HepG2 (cell line): ENCODE results near the gene AEN.

Experiments
- CREB1 ChIP-seq, 2 experiments: fragments of 450-650 bp in 1 of 2; IDR thresholded peaks; 2 replicates each; pipeline ENCODE4 v1.6.1; 2016 to 2017; ENCODE audit warnings: control low read depth in 1 of 2, mild to moderate bottlenecking in 1 of 2, missing compliant biosample characterization in 1 of 2, missing genetic modification characterization in 1 of 2
- EZH2 ChIP-seq: conservative IDR thresholded peaks from 2 replicates; pipeline ENCODE4 v1.6.1; 2012; ENCODE audit warnings: mild to moderate bottlenecking, low read depth, low read length, moderate library complexity
- FOXM1 ChIP-seq: sonication (generic); formaldehyde crosslinking; IDR thresholded peaks from 2 replicates; pipeline ENCODE4 v1.5.0; 2020; ENCODE audit warnings: missing genetic modification reagents
- POLR2A ChIP-seq, 2 experiments: IDR thresholded peaks; 2 replicates each; pipeline ENCODE4 v1.6.1; 2011; ENCODE audit warnings: low read depth in 2 of 2, low read length in 2 of 2, mild to moderate bottlenecking in 1 of 2, moderate library complexity in 1 of 2; ENCODE audit not compliant: insufficient read depth in 1 of 2
- POLR2AphosphoS5 ChIP-seq: IDR thresholded peaks from 2 replicates; pipeline ENCODE4 v1.6.1; 2012; ENCODE audit warnings: low read depth, low read length
- TCF7L2 ChIP-seq: IDR thresholded peaks from 2 replicates; pipeline ENCODE4 v1.6.1; 2011; ENCODE audit warnings: mild to moderate bottlenecking, low read depth, low read length, moderate library complexity
- ZBTB7B ChIP-seq: sonication (generic); formaldehyde crosslinking; IDR thresholded peaks from 2 replicates; pipeline ENCODE4 v1.4.0; 2020; ENCODE audit warnings: missing genetic modification reagents
- ZNF282 ChIP-seq: fragments of 450-650 bp; IDR thresholded peaks from 2 replicates; pipeline ENCODE4 v1.6.1; 2018; ENCODE audit not compliant: partially characterized antibody
- ZSCAN20 ChIP-seq: sonication (generic); formaldehyde crosslinking; IDR thresholded peaks from 2 replicates; pipeline ENCODE4 v1.4.0; 2020; ENCODE audit warnings: missing genetic modification reagents, mild to moderate bottlenecking, borderline replicate concordance
- TF ChIP-seq, protein P1 (sequence below): IDR thresholded peaks from 2 replicates; pipeline ENCODE4 v1.6.1; 2016
- TF ChIP-seq, protein P2 (sequence below): sonication (generic); formaldehyde crosslinking; IDR thresholded peaks from 2 replicates; pipeline ENCODE4 v1.9.0; 2021; ENCODE audit warnings: missing genetic modification reagents, mild to moderate bottlenecking, borderline replicate concordance
- TF ChIP-seq, protein P3 (sequence below): sonication (generic); formaldehyde crosslinking; IDR thresholded peaks from 2 replicates; pipeline ENCODE4 v1.5.0; 2020; ENCODE audit warnings: mild to moderate bottlenecking, missing genetic modification reagents, moderate library complexity

DNA sequence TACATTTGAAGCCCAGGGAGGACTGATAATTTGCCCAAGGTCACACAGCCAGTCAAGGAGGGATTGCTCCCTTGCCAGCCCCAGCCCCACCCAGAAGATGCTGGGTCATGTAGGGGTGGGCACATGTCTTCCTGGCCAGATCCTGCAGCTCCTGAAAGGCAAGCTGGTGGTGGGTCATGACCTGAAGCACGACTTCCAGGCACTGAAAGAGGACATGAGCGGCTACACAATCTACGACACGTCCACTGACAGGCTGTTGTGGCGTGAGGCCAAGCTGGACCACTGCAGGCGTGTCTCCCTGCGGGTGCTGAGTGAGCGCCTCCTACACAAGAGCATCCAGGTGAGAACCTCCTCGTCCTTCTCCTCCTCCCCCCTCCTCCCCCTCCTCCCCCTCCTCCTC is 30.8 kb downstream of the AEN start:
- no peak for TF ChIP-seq TCF7L2
- TF ChIP-seq, protein P1, sequence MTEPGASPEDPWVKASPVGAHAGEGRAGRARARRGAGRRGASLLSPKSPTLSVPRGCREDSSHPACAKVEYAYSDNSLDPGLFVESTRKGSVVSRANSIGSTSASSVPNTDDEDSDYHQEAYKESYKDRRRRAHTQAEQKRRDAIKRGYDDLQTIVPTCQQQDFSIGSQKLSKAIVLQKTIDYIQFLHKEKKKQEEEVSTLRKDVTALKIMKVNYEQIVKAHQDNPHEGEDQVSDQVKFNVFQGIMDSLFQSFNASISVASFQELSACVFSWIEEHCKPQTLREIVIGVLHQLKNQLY (CRISPR knock-in tag) = no peak
- TF ChIP-seq, protein P2, sequence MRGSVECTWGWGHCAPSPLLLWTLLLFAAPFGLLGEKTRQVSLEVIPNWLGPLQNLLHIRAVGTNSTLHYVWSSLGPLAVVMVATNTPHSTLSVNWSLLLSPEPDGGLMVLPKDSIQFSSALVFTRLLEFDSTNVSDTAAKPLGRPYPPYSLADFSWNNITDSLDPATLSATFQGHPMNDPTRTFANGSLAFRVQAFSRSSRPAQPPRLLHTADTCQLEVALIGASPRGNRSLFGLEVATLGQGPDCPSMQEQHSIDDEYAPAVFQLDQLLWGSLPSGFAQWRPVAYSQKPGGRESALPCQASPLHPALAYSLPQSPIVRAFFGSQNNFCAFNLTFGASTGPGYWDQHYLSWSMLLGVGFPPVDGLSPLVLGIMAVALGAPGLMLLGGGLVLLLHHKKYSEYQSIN (CRISPR knock-in tag) = no peak
- no peak for TF ChIP-seq POLR2A (IDR thresholded peaks at IDR 0.05; ENCODE audit: insufficient read depth in 1 of 2, low read depth in 2 of 2, low read length in 2 of 2)
- no peak for TF ChIP-seq ZNF282
- no peak for TF ChIP-seq ZBTB7B (CRISPR knock-in tag)
- TF ChIP-seq CREB1 (IDR thresholded peaks at IDR 0.05) = no peak
- no peak for TF ChIP-seq CREB1 (CRISPR knock-in tag; IDR thresholded peaks at IDR 0.05)
- TF ChIP-seq EZH2 = no peak
- TF ChIP-seq POLR2AphosphoS5 = no peak
- TF ChIP-seq, protein P3, sequence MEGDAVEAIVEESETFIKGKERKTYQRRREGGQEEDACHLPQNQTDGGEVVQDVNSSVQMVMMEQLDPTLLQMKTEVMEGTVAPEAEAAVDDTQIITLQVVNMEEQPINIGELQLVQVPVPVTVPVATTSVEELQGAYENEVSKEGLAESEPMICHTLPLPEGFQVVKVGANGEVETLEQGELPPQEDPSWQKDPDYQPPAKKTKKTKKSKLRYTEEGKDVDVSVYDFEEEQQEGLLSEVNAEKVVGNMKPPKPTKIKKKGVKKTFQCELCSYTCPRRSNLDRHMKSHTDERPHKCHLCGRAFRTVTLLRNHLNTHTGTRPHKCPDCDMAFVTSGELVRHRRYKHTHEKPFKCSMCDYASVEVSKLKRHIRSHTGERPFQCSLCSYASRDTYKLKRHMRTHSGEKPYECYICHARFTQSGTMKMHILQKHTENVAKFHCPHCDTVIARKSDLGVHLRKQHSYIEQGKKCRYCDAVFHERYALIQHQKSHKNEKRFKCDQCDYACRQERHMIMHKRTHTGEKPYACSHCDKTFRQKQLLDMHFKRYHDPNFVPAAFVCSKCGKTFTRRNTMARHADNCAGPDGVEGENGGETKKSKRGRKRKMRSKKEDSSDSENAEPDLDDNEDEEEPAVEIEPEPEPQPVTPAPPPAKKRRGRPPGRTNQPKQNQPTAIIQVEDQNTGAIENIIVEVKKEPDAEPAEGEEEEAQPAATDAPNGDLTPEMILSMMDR = no peak
- TF ChIP-seq ZSCAN20 (CRISPR knock-in tag) = no peak
- TF ChIP-seq FOXM1 (CRISPR knock-in tag) = no peak
